Stimulated activated naive CD8-positive, alpha-beta T cell treated with anti-CD3 and anti-CD28 coated beads, Interleukin-15, amount 100 ng/mL, for 72 hours (primary cell): ENCODE results near the gene ZSCAN10.

Experiments used
- ATAC-seq: fragments of 150-1000 bp; cut with Tn5 transposase; 2 replicates; pipeline ENCODE4 v1.10.0; 2021; ENCODE audit warnings: mild to moderate bottlenecking, moderate library complexity
- DNase-seq, 2 donors: peaks; one replicate each; pipeline ENCODE4 v3.0.0; 2021 to 2022
- H3K27ac Mint-ChIP-seq, 2 donors: one replicate each; pipeline ENCODE4 v1.8.0; 2022; ENCODE audit warnings: mild to moderate bottlenecking in 2 of 2, mixed read lengths in 2 of 2, moderate library complexity in 2 of 2
- H3K27me3 Mint-ChIP-seq: one replicate; pipeline ENCODE4 v1.8.0; 2022; ENCODE audit warnings: mixed read lengths
- H3K4me1 Mint-ChIP-seq: one replicate; pipeline ENCODE4 v1.8.0; 2022; ENCODE audit warnings: mild to moderate bottlenecking, mixed read lengths
- H3K4me3 Mint-ChIP-seq, 2 donors: one replicate each; pipeline ENCODE4 v1.8.0; 2022; ENCODE audit warnings: mild to moderate bottlenecking in 2 of 2, mixed read lengths in 2 of 2, moderate library complexity in 1 of 2
- H3K9me3 Mint-ChIP-seq, 2 donors: one replicate each; pipeline ENCODE4 v1.8.0; 2022; ENCODE audit warnings: mixed read lengths in 2 of 2

ZSCAN10 gene

DNA sequence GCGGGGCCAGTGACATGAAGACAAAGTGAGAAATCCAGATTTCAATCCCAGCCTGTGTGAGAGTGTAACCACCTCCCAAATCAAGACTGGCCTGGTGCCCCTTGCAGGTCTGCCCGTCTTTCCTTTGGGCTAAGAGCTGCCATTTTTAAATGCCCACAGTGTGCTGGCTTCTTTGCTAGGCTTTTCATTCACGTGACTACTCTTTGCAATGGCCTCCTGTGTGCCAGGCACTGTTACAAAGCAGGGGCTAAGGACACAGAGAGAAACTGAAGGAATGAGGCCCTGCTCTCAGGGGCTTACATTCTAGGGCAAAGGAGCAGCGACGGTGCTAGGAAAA is 269 bp upstream of the ZSCAN10 start:
- DNase-seq (no peak), ATAC-seq (no peak)
- H3K27ac Mint-ChIP-seq, result no peak overlapping the region
- no peaks in the 10 kb centered on the region for H3K9me3 Mint-ChIP-seq
- peaks cover 70% of the 10 kb centered on the region for H3K4me1 Mint-ChIP-seq
- peaks cover 8% of the 10 kb centered on the region for H3K27me3 Mint-ChIP-seq
- peak overlapping the region in 1 of 2 donors; percentile 21 for H3K4me3 Mint-ChIP-seq

DNA sequence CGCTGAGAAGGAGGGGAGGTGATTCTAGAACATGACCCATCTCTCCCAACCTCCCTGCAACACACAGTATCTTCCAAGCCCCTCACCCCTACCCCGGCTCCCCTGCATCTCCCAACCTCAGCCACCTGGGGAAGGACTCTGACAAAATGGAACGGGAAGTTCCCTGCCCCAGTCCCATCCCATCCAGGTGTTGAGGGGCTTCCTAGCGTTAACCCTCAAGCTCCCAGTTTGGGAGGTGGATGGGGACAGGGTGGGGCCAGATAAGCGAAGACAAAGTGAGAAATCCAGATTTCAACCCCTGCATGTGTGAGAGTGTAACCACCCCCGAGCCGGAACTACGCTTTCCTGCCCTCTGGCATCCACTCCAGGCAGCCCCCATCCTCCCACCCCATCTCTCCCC is 1.8 kb downstream of the ZSCAN10 start:
- ATAC-seq (no peak), DNase-seq (no peak)
- Mint-ChIP-seq H3K27ac (peak overlapping the region in 1 of 2 donors; percentile 19), H3K4me3 (no peak overlapping the region), H3K27me3 (peaks cover 8% of the 10 kb centered on the region), H3K4me1 (peaks cover 58% of the 10 kb centered on the region), H3K9me3 (no peaks in the 10 kb centered on the region)

DNA sequence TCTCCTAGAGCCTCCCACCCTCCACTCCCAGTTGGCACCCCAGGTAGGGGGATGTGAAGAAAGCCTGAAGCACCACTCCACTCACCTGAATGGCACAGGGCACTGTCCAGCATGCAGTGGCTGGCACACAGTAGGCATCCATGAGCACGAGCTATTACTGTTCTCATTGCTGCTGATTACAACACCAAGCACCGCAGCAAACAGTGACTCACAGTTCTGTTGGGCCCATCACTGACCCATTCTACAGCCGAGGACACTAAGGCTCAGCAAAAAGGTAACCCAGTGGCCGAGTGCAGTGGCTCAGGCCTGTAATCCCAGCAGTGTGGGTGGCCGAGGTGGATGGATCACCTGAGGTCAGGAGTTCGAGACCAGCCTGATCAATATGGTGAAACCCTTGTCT is 2.7 kb downstream of the ZSCAN10 start:
- no peak overlapping the region for H3K4me3 Mint-ChIP-seq
- ATAC-seq, result no peak
- no peaks in the 10 kb centered on the region for H3K9me3 Mint-ChIP-seq
- DNase-seq, result no peak
- H3K4me1 Mint-ChIP-seq, result peaks cover 56% of the 10 kb centered on the region
- H3K27me3 Mint-ChIP-seq, result peaks cover 8% of the 10 kb centered on the region
- H3K27ac Mint-ChIP-seq, result no peak overlapping the region

DNA sequence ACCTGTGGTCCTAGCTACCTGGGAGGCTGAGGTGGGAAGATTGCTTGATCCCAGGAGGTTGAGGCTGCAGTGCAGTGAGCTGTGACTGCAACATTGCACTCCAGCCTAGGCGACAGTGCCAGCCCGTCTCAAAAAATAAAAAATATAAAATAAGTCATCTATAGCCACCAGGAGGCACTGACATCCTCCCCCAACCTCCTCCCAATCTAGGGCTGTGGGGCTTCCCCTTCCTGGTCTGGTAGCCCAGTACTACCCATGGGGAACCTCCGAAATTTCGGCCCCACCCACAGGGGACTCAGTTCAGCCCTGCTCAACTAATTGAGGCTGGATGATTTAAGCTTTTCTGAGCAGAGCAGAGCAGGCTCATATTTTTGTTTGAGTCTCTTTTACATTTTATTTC is 3.2 kb downstream of the ZSCAN10 start:
- DNase-seq, result peak in 1 of 2 donors; percentile 79

DNA sequence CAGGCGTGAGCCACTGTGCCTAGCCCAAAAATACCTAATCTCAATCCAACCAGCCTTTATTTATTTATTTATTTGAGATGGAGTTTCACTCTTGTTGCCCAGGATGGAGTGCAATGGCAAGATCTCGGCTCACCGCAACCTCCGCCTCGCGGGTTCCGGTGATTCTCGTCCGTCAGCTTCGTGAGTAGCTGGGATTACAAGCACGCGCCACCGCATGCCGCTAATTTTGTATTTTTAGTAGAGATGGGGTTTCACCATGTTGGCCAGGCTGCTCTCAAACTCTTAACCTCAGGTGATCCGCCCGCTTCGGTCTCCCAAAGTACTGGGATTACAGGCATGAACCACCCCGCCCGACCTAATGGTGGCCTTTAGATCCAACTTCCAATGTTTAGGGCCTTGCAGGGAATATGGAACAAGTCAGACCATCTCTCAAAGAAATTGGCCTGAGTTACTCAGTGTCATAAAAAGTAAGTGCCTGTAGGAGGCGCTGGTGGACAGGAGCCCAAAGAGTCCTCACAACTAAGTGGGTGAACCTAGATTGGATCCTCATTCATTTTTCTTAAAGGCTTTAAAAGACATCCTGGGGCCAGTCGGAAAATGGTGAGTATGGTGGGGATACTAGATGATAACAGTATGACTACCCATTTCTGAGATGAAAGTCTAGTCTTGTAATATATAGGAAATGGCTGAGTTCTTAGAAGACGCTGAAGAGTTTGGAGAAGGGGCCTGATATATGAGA is 4.6 kb downstream of the ZSCAN10 start:
- Mint-ChIP-seq H3K27me3 (peaks cover 8% of the 10 kb centered on the region), H3K4me3 (no peak overlapping the region), H3K9me3 (no peaks in the 10 kb centered on the region), H3K27ac (peak overlapping the region in 1 of 2 donors; percentile 87), H3K4me1 (peaks cover 48% of the 10 kb centered on the region)
- DNase-seq (peak in 1 of 2 donors; percentile 58), ATAC-seq (peak; percentile 44)

More for the DNA sequence above, 3.2 kb downstream of the ZSCAN10 start:
- Mint-ChIP-seq H3K9me3 (no peaks in the 10 kb centered on the region), H3K4me1 (peaks cover 56% of the 10 kb centered on the region), H3K27me3 (peaks cover 8% of the 10 kb centered on the region), H3K27ac (peak overlapping the region in 1 of 2 donors; percentile 86), H3K4me3 (peak overlapping the region in 1 of 2 donors; percentile 48)
- peak; percentile 86 for ATAC-seq

DNA sequence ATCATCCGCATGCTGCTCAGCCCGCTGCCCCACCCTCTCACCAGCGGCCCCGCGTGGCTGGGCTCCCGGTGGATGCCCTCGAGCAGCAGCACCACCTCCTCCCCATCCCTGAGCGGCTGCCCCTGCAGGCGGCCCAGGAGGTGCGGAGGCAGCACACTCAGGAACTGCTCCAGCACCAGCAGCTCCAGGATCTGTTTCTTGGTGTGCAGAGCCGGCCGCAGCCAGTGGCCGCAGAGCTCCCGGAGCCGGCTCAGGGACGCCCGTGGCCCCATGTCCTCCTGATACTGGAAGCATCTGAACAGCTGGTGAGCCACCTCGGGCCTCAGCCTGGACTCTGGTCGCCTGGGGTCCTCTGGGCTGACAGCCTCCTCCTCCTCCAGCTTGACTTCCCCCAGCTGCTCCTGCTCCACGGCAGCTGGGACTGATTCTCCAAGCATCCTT is 6.6 kb downstream of the ZSCAN10 start:
- no peak overlapping the region for H3K4me3 Mint-ChIP-seq
- no peaks in the 10 kb centered on the region for H3K9me3 Mint-ChIP-seq
- no peaks in the 10 kb centered on the region for H3K27me3 Mint-ChIP-seq
- H3K4me1 Mint-ChIP-seq, result peaks cover 51% of the 10 kb centered on the region
- no peak for ATAC-seq
- H3K27ac Mint-ChIP-seq, result no peak overlapping the region
- no peak for DNase-seq

DNA sequence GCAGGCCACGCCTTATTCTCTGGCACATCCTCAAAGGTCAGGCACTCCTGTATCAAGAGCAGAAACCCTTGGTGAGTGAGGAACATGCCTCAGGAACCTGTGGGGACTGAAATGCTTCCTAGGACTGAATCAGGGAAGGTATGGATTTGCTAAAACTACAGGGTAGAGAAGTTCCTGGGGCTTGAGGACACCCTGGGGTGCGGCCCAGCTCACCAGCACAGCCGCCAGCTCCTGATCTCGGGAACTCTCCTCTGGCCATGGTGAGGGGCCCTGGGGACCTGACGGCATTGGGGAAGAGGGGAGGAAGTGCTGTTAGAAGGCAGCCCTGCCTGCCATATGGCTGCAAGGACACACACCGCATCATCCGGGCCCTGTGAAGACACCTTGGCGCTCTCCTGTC is 7.5 kb downstream of the ZSCAN10 start:
- ATAC-seq, result no peak
- Mint-ChIP-seq H3K4me3 (no peak overlapping the region), H3K4me1 (peaks cover 61% of the 10 kb centered on the region), H3K27me3 (no peaks in the 10 kb centered on the region), H3K9me3 (no peaks in the 10 kb centered on the region), H3K27ac (peak overlapping the region in 1 of 2 donors; percentile 59)
- no peak for DNase-seq

DNA sequence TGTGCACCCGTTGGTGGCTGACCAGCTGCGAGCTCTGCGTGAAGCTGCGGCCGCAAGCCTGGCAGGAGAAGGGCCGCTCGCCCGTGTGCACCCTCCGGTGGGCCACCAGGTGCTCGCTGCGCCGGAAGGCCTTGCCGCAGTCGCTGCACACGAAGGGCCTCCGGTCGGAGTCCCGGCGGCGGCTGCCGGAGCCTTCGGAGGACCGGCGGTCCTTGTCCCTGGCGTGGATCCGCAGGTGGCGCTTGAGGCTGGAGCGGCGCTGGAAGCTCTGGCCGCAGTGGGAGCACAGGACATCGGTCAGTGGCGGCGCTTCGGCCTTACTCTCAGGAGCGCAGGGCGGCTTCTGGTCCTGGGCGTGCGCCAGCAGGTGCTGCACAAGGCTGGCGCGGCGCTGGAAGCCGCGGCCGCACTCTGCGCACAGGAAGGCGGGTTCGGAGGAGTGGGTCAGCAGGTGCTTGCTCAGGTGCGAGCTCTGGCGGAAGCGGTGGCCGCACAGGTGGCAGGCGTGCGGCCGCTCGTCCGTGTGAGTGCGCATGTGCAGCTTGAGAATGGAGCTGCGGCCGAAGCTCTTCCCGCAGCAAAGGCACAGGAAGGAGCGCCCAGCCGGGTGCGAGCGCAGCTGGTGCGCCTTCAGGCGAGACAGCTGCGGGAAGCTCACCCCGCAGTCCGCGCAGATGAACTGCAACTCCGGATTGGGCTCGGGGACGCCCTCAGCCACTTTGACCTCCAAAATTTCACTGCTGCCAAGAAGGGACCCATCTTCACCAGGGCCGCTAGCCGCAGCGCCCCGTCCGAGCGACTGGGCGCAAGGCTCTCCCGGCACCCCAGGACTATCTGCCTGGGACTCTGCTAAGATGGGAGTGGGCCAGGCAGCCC is 9.1 kb downstream of the ZSCAN10 start:
- ATAC-seq (peak; percentile 11), DNase-seq (no peak)
- Mint-ChIP-seq H3K4me3 (no peak overlapping the region), H3K4me1 (peaks cover 62% of the 10 kb centered on the region), H3K27me3 (no peaks in the 10 kb centered on the region), H3K9me3 (no peaks in the 10 kb centered on the region), H3K27ac (no peak overlapping the region)

DNA sequence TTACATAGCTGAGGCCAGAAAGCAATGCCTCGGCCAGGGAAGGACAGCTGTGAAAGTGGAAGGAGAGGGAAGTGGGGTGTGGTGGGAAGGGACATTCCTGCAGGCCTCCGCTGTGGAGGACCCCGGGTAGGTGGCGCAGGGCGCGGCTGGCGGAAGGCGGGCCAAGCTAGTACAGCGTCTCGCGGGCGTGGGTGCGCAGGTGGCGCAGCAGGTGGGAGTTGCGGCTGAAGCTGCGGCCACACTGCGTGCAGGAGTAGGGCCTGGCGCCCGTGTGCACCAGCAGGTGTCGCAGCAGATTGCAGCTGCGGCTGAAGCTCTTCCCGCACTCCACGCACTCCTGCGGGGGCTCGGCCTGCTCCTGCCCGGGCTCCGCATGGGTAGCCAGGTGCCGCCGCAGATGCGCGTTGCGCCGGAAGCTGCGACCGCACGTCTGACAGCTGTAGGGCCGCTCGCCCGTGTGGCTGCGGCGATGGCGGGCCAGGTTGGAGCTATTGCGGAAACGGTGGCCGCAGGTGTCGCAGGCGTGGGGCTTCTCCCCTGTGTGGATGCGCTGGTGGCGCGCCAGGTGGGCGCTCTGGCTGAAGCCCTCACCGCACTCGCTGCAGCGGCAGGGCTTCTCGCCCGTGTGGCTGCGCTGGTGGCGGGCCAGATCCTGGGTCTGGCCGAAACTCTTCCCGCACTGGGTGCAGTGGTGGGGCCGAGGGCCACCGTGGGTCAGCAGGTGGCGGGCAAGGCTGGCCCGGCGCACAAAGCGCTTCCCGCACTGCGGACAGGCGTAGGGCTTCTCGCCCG is 10.0 kb downstream of the ZSCAN10 start:
- H3K27ac Mint-ChIP-seq, result no peak overlapping the region
- H3K4me1 Mint-ChIP-seq, result peaks cover 55% of the 10 kb centered on the region

DNA sequence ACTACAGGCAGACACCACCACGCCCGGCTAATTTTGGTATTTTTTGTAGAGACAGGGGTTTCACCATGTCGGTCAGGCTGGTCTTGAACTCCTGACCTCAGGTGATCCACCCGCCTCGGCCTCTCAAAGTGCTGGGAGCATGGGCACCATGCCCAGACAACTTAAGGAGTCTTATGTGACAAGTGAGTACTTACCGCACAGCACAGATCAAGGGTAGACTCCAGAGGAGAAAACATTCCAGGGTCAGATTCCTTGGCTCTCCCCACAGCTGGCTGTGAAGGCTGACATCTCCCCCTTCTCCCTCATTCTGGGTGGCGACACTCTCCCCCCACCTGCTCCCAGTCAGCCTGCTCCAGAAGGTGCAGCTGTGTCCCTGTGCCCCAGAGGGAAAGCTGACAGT is 10.6 kb downstream of the ZSCAN10 start:
- ATAC-seq (no peak), DNase-seq (no peak)
- H3K27me3 Mint-ChIP-seq, result no peaks in the 10 kb centered on the region
- H3K9me3 Mint-ChIP-seq, result no peaks in the 10 kb centered on the region
- no peak overlapping the region for H3K27ac Mint-ChIP-seq
- H3K4me3 Mint-ChIP-seq, result peak overlapping the region in 1 of 2 donors; percentile 13
- peaks cover 55% of the 10 kb centered on the region for H3K4me1 Mint-ChIP-seq

More for the DNA sequence above, 10.0 kb downstream of the ZSCAN10 start:
- no peak overlapping the region for H3K4me3 Mint-ChIP-seq
- DNase-seq, result no peak
- no peaks in the 10 kb centered on the region for H3K27me3 Mint-ChIP-seq
- ATAC-seq, result peak; percentile 22
- no peaks in the 10 kb centered on the region for H3K9me3 Mint-ChIP-seq

DNA sequence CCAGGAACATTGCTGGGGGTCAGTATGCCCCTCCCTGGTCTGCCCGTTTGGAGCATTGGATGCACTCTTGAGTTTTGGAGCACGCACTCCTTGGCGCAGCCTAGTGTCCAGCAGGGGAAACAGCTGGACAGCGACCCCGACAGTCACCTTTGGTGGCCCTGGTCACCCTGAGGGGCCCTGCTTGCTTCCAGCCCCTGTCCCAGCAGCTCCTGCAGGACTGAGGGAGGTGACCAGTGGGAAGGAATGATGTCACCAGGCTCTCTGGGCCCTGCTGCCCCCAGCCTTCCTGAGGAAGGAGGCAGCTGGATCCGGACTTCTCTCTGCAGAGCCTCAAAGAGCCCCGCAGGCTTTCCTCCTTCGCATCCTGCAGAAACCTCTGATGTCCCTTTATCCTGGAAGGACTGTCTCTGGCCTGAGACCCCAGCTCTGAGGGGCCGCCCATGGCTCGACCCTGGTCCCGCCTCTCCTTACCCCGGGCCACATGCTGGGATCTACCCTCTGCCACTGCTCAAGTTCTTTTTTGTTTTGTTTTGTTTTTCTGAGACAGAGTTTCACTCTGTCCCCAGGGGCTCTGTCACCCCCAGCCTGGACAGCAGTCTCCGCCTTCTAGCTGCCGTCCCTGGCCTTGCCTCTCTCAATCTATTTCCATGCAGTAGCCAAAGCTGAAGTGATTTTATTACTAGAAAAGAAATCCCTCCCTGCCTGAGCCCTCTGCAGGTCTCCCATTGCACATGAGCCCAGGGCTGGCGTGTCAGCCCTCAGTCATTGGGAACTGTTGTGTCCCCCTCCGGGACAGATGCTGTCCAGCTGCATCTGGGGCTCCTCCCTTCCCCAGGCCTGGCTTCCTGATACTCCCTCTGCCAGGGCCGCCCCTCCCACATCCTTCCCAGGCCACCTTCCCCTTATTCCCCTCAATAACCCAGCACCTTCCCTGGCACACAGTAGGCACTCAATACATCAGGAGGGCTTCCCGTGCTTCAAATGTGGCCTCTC is 11.6 kb downstream of the ZSCAN10 start:
- H3K4me1 Mint-ChIP-seq, result peaks cover 55% of the 10 kb centered on the region
- DNase-seq (no peak), ATAC-seq (peak; percentile 52)
- no peaks in the 10 kb centered on the region for H3K9me3 Mint-ChIP-seq
- H3K4me3 Mint-ChIP-seq, result no peak overlapping the region
- peak overlapping the region in 1 of 2 donors; percentile 21 for H3K27ac Mint-ChIP-seq
- H3K27me3 Mint-ChIP-seq, result no peaks in the 10 kb centered on the region

DNA sequence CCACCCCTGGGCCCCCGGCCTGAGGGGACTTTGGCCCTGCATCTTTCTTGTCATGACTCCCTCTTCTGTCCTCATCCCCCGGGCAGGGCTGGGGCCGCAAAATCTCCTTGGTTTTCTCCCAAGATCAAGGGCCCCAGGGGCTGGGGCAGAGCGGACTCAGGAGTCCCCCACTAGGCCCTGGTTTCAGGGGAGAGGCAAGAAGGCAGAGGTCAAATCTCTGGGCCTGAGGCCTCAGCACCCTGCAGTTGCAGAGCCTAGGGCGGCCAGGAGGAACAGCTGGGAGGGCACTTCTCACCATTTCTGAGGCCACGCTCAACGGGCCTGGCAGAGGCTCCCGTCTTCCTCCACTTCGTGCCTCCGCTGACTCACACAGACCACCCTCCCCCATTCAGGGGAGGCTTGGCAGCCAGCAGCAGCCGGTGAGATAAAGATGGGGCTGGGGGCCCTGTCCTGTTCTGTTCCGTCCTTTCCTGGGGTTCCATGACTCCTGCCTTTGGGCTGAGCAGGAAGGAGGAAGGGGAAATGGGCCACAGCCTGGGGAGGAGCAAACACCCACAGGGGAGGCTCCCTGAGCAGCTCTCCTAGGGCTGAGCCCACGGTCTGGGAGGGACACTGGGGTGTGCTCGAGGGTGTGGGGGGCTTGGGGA is 12.4 kb downstream of the ZSCAN10 start:
- Mint-ChIP-seq H3K4me1 (peaks cover 51% of the 10 kb centered on the region), H3K27ac (peak overlapping the region; percentile 42 to 72), H3K9me3 (no peaks in the 10 kb centered on the region), H3K4me3 (peak overlapping the region; percentile 35 to 59), H3K27me3 (no peaks in the 10 kb centered on the region)
- ATAC-seq (peak; percentile 47), DNase-seq (no peak)

DNA sequence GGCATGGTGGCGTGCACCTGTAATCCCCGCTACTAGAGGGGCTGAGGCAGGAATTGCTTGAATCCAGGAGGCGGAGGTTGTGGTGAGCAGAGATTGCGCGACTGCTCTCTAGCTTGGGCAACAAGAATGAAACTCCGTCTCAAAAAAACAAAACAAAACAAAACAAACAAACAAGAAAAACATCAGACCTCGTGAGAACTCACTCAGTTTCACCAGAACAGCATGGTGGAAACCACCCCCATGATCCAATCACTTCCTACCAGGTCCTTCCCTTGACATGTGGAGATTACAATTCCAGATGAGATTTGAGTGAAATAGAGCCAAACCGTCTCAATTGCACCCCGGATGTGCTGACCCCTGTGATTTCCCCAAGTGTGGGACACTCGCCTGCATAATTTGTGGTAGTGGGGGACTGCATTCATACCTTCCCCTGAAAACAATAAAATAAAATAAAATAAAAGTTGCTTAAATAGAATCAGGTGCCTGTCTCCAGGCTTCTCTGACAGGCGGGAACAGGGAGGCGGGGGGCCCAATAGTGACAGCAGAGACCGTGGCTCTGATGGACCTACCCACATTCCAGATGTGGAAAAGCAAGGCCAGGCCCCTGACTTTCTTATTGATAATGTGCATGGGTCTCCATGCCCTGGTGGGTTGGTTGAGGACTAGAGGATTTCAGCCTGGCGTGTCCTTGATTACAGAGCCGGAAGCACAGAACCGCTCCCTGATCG is 13.1 kb downstream of the ZSCAN10 start:
- H3K27ac Mint-ChIP-seq, result peak overlapping the region in 1 of 2 donors; percentile 19
- H3K4me3 Mint-ChIP-seq, result peak overlapping the region in 1 of 2 donors; percentile 15
- ATAC-seq (no peak), DNase-seq (no peak)
- H3K27me3 Mint-ChIP-seq, result no peaks in the 10 kb centered on the region
- H3K9me3 Mint-ChIP-seq, result peaks cover 1% of the 10 kb centered on the region in 2 donors
- peaks cover 49% of the 10 kb centered on the region for H3K4me1 Mint-ChIP-seq
